ENCODE data around the gene HDAC4.

GRCh38 chr2:239251971-239252370, 148.8 kb downstream of the HDAC4 start:
- no peak for TF ChIP-seq POLR2AphosphoS5 (IDR thresholded peaks at IDR 0.05)
- no peak for TF ChIP-seq CTCF (IDR thresholded peaks at IDR 0.05)
- no peak for TF ChIP-seq POLR2A (IDR thresholded peaks at IDR 0.05)
- TF ChIP-seq EP300 (IDR thresholded peaks at IDR 0.05): no peak
